Measurements from ENCODE around the gene ARPC2.

The ARPC2 gene

DNA sequence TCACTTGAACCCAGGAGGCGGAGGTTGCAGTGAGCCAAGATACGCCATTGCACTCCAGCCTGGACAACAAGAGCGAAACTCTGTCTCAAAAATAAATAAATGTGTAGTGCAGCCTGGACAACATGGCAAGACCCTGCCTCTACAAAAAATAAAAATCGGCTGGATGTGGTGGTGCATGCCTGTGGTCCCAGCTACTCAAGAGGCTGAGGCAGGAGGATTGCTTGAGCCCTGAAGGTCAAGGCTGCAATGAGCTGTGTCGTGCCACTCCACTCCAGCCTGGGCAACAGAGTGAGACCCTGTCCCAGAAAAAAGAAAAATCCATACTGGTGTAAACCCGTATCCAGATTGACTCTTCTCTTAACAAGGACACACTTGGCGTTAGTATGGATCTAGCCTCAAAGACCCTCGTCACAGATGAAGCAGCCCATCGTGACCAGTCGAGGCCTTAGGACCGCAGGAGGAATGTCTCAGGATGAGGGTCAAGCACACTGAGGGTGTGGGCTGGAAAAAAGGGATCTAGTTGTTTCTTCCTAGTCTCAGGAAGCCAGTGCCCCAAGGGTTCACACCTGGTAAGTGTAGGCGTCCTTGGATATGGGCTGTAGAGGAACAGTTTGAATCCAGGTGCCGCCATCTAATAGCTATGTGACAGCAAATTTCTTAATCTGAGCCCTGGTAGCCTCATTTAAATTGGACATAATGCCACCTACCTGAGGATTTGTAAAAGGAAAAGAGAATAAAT is 39.8 kb downstream of the ARPC2 start:
- DNase-seq = no peak

DNA sequence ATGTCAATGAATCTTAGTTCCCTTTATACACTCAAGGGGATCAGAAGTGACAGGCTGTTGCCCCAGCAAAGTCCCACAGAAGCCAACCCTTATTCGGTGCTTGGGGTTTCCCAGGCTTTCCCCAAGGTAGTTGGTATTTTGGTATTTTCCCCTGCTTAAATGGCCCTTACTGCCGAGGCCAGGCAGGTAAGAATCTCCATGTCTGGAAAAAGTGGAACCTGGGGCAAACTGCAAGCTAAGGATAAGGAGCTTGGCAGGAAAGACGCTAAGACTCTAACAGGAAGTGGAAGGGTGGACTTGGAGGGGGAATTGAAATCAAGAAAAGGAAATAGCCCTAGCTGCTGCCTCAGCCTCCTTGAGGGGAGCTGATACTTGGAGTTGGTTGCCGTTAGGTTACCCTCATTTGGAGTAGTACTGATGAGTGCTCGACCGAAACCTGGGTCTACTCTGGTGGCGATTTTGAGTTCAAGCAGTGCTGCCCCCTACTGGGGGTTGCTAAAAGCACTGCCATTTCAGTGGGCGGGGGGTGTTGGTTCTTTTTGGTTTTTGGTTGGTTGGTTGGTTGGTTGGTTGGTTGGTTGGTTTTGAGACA is 40.5 kb downstream of the ARPC2 start:
- DNase-seq = peak; percentile 62

DNA sequence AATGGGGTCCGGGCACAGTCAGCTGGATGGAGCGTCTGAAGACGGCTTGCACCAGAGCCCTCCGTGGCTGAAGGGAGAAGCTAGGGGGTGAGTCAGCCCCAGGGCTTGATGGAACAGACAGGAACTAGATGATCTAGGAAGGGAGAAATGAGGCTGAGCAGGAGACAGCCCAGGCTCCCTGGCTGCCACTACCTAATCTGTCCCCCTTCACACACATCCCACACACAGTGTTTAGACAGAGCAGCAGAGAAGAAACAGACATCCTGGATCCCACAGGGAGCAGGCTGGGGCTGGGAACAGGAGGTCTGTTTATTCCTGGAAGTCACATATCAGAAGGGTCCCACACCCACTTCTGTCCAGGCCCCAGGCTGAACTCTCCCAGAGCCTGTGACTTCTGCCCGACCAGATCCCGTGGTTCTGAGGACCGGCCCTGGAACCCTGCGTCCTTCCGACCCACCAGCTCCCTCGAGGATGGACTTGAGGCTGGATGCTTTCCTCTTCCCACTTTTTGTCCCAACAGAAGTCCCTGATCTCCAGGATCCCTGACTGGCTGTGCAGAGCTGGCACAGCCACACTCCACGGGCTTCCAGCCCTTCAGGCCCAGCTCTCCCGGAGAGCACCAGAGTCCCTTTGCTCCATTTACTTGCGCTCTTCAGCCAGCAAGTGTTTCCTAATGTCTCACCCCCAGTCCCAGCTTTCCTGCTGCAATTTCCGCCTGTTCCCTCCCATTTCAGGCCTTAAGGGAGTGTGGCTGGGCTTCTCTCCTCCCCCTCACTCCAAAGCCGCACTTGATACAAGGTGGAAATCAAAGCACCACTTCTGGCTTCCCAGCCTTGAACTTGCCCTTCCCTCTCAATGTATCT is 42.3 kb downstream of the ARPC2 start:
- no peak for DNase-seq

DNA sequence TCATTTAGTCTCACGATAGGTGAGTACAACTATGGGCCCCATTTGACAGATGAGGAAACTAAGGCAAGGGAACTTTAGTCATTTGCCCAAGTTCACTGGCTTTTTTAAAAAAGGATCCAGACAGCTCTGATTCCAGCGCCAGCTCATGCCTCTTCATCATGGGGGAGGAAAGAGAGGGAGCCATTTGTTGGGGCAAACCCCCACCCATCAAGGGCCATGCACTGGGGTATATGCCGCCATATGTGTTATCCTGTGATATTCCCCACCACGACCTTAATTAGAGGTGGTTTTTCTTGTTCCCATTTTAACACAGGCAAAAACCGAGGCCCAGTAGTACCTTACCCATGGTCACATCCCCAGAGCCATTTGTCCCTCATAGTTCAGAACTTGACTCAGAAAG is 43.2 kb downstream of the ARPC2 start:
- no peak for DNase-seq

DNA sequence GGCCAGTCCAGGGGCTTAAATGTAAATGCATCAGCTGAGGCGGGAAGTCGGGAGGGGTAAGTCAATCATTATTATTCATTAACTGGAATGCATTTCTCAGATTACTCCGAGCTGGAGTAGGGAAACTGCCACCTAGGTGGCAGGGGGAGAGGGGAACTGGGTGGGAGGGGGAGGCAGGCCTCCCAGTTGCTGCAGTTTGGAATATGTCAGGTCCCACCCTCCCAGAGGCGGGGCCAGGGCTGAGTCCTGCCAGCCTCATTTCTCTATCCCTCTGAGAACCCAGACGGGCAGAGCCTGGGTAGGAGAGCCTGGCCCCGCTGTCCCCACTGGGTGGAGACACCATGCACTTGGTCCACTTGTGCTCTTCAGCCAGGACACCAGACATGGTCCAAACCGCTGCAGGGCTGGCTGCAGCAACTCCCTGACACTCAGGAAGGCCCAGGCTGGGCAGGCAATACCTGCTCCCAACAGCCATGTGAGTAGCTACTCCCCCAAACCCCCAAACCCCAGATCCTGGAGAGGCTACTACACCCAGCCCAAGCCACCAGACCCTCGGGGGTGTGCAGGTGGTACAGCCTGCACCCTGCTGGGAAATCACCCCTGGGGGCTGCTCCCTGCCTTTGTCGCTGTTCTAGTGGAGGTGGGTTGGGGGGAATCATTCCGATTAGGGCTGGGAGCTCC is 43.9 kb downstream of the ARPC2 start, which contains the start of gene GPBAR1:
Gene GPBAR1, plus strand, starts transcription at position 274 of the 681 bp plus-strand sequence. CDS start 1,710 bp downstream, outside the sequence.
- no peak for DNase-seq

DNA sequence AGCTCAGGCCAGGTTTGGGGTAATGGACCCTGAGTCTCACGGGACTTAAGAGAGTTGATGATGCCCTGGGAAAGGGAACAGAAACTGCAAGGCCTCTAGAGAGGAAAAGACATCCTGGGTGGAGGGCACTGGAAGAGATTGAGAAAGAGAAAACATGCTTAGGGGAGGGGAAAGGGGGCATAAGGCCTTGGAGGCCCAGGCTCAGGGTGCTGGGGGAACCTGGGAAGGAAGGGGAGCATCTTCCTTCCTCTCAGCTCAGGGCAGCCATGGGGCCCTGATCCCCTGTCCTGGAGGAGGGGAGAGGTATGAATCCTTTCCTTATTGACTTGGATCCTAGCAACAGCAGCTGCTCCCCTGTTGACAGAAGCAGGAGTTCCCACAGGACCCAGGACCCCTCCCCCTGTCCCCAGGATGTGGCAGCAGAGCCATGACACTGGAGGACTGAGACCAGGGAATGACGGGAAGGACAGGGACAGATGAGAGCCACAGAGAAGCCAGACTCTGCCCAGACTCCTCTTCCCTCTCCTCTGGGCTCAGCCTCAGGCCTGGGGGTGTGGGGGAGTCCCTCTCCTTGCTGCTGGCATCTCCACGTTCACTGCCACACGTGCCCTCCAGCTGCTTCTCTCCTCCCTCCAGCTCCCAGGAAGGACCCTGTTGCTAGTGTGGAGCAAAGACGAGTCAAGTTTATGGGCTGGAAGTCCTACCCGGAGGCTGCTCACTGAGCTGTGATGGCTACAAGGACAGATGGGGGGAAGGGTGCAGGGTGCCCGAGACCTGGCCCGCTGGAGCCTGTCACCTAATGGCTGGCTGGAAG is 44.6 kb downstream of the ARPC2 start:
- DNase-seq = no peak

DNA sequence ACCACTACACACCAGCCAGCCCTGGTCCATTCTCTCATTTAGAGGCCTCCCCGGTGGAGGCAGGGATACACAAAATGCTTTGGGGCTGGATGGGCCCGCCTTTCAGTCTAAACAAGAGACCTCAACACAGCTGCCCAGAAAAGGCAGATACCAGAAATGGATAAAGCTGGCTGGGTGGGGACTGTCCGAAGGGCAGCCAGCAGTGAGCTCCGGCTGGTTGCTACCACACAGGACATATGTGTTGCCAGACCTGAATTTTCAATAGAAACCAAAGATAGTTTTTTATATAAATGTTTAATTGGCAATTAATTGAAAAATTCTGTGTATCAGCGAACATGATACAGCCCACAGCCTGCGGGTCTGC is 45.2 kb downstream of the ARPC2 start:
- DNase-seq = no peak

DNA sequence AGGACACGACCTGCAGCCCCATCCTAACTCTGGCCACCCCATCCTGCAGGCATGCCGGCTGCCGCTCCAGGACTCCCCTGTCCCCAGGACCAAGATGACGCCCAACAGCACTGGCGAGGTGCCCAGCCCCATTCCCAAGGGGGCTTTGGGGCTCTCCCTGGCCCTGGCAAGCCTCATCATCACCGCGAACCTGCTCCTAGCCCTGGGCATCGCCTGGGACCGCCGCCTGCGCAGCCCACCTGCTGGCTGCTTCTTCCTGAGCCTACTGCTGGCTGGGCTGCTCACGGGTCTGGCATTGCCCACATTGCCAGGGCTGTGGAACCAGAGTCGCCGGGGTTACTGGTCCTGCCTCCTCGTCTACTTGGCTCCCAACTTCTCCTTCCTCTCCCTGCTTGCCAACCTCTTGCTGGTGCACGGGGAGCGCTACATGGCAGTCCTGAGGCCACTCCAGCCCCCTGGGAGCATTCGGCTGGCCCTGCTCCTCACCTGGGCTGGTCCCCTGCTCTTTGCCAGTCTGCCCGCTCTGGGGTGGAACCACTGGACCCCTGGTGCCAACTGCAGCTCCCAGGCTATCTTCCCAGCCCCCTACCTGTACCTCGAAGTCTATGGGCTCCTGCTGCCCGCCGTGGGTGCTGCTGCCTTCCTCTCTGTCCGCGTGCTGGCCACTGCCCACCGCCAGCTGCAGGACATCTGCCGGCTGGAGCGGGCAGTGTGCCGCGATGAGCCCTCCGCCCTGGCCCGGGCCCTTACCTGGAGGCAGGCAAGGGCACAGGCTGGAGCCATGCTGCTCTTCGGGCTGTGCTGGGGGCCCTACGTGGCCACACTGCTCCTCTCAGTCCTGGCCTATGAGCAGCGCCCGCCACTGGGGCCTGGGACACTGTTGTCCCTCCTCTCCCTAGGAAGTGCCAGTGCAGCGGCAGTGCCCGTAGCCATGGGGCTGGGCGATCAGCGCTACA is 45.9 kb downstream of the ARPC2 start:
- DNase-seq = no peak

DNA sequence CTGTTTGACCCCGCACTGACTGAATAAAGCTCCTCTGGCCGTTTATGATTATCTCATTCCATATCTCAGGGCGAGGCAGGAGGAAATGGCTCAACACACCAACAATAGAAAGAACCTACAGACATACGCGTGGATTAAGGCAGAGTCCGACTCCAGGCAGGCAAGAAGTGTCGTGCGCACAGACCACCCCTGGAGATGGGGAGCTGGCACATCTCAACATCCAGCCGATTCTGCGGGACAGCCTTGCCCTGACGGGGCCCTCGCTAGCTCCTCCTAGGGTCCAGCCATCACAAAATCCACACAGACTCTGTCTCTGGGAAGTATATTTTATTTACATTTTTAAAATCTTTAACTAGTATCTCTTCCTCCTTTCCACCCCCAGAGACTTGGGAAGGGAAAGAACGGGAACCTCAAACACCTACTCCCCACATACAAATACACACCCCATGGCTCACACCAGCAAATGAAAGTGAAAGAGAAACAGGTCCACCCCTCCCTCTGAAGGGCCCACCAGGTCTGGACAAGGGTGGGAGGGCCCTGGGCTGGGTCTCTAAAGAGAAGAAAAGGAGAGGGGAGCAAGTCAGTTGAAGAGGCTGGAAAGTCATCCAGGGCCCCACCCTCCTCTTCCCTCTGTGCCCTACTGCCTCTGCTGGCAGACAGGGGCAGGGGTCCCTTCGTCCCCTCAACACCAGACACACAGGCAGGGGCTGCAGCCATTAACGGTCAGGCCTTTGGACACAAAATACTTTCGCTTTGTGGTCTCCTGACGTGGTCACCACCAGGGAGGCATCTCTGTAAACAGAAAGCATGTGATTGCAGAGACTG is 47.0 kb downstream of the ARPC2 start:
- DNase-seq = no peak

DNA sequence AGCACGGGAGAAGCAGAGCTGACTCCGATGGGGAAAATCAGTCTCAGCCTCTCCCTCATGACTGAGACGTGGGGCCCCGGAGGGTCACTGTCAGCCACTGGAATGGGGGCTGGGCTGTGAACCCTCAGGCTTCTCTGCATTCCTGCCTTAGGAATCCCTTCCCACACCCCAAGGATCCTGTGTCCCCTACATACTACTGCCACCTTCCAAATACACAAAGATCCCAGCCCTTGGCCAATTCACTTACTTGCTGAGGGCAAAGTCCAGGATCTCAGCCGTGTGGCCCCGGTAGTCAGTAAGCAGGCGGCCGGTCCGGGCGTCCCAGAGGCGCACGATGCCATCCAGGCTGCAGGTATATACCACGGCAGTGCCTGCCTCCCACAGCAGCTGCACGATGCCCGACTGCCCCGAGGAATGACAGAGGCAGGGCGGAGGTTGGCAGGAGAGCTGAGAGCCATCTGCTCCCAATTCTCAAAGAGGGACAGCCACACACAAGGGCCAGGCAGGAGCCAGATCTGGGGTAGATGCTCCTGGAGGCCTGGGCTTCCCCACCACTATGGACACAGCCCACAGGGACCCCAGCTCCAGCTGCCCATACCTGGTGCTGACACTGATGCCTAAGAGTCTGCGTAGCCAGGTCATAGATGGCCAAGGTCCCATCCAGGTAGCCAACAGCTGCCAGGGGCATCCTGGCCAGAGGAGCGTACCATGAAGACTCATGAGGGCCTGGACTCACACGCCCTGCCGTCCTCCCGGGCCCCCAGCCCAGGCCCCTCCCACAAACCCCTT is 48.0 kb downstream of the ARPC2 start:
- no peak for DNase-seq

DNA sequence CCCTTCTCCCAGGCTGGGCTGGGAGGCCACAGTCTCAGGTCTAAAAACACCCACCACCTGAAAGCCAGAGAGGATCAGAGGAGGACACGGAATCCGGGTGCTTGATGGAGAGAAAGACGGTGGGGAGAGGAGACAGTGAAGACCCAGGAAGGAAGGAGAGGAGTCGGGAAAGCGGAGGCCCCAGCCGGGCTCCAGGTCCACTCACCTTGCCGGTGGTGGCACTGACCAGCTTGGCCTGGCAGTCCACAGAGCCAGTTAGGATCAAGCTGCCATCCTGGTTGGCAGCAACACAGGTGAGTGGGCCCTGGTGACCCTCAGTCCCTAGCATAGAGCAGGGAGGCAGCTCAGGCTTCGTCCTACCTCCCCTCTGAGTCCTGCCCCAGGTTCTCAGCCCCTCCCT is 48.6 kb downstream of the ARPC2 start:
- DNase-seq = no peak

DNA sequence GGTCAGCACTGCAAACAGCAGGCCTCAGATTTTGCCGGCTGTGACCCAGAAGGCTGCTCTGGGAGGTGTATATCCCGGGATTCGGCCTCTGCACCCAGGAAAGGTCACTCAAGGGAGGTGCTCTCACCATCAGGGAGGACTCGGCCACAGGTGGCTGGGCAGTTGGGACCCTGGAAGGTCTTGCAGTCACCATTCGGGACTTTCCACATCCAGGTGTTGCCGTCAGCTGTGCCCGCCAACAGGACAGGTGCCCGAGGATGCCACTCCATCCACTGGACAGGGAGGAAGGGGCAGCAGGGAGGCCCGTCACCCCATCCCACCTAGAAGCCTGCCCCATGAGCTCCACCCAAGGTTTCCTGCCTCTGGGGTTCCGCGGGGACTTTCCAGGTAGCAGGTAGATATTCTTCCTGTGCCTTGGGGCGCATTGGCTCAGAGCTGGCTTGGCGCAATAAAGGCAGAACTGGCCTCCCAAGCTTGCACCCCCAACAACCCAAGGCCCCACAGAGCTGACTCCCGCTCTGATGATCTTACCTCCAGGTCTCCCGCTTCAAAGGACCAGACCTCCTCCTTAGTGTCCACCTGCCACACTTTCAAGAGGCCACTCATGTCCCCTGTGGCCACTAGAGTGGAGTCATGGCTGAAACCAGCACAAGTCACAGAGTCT is 49.5 kb downstream of the ARPC2 start:
- no peak for DNase-seq

DNA sequence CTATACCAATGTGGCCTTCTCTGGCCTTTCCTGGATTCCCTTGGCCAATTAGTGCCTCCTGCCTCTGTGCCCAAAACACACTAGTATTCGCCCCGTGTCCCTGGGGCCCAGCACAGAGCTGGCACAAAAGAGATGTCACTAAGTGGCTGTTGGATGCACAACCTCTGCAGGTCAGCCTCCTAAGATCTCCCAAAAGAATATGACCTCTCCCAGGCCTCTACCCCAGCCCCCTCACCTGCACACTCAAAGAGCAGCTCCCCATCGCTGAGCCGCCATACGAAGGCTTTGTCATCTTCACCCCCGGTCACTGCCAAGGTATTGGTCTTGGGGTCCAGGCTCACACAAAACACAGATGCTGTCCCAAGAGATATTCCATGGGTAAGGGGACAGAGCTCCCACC is 50.3 kb downstream of the ARPC2 start:
- no peak for DNase-seq

DNA sequence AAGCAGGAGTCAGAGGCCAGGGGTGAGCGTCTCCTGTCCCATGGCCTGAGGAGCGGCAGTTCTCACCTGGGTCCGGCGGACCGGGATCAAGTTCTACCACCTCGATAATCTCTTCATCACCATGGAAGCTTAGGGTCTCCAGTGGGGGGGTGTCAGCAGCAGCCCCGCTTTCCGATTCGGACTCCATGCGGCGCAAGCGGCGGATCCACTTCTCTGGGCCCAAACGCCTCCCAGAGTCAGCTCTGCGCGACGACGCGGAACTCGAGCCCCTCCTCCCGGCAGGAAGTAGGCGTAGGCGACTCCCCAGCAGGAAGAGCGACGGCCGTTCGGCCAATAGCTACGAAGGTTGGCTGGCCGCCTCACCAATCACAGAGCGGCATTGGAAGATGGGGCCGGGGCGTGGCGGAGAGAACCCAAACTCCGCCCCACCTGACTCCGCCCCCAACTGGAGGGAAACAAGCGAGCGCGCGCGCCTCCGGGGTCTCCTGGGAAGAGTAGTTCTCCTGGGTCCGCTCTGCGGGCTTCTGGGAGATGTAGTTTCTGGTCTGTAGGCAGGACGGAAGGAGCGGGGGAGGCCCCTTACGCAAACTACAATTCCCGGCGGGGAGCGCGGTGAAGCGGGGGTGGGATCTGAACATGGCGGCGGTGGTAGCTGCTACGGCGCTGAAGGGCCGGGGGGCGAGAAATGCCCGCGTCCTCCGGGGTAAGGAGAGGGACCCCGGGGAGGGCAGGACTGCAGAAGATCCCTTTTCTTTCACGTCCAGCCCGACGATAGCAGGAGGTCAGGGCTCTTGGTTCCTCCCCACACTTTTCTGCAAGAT is 53.1 kb downstream of the ARPC2 start, which contains the start of the genes AAMP and PNKD:
Gene AAMP, minus strand, starts transcription at position 238 of the 821 bp plus-strand sequence. Its CDS starts 51 bp downstream, at position 187.
Gene PNKD, plus strand, starts transcription at position 620 of the 821 bp plus-strand sequence. Its CDS starts 17 bp downstream, at position 637.
- peak; percentile 97 for DNase-seq

DNA sequence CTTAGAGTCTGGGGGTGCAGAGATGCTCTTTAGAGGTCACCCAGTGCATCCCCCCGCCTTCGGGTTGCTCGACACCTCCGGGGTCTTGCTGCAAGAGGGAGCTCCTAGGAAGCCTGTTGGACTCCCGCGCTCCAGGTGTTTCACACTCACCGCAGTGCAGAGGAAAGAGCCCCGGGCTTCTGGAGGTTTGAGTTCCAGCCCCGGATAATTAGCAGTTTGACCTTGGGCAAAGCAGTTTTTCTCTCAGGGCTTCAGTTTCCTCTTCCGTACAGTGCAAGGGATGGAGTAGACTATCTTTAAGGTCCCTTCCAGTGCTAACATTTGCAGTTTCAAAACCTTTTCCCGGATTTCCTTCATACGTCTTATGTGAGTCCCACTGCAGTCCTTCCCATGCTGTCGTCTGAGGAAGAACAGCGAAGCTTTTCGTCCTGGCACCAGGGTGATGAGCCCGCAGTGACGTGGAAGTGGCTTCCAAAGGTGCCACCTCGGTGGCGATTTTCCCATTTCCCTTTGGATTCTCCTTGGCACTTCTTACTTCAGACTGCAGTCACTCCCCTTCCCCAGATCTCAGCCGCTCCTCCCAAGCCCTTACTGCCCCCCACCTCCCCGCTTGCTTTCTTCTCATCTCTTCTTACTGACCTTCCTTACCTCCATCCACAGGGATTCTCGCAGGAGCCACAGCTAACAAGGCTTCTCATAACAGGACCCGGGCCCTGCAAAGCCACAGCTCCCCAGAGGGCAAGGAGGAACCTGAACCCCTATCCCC is 53.9 kb downstream of the ARPC2 start:
- peak; percentile 20 for DNase-seq

DNA sequence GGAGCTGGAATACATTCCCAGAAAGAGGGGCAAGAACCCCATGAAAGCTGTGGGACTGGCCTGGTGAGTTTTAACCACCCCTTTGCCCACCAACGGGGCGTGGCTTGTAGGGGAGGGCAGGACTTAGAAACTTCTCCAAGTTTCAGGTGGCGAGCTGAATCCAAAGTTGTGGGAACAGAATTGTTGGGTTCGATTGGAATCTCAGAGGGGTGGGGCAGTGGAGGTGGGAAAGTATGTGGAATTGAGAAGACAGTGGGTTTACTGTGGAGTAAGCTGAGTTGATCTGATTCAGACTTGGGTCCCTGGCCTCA is 54.5 kb downstream of the ARPC2 start:
- DNase-seq = no peak
